GM15510 (cell line): ENCODE data around the gene PQBP1.

Experiments used
- POLR2A ChIP-seq: IDR thresholded peaks from 3 replicates; pipeline ENCODE4 v1.6.1; 2011; ENCODE audit warnings: borderline replicate concordance; ENCODE audit not compliant: insufficient read length; ENCODE audit errors: extremely low read depth

PQBP1 gene

GRCh38 chrX:48902135-48902534 lies 4.4 kb downstream of the PQBP1 start:
- TF ChIP-seq POLR2A = no peak

GRCh38 chrX:48902776-48903175 lies 5.0 kb downstream of the PQBP1 start:
- no peak for TF ChIP-seq POLR2A

GRCh38 chrX:48903290-48903689 lies 5.6 kb downstream of the PQBP1 start:
- TF ChIP-seq POLR2A = no peak

- no peak for TF ChIP-seq POLR2A
Observed at GRCh38 chrX:48904180-48904579, 6.5 kb downstream of the PQBP1 start.

- TF ChIP-seq POLR2A = no peak
Observed at GRCh38 chrX:48904626-48905025, 6.9 kb downstream of the PQBP1 start.

- no peak for TF ChIP-seq POLR2A
Observed at GRCh38 chrX:48905090-48905790, 7.5 kb downstream of the PQBP1 start.

- no peak for TF ChIP-seq POLR2A
Observed at GRCh38 chrX:48908600-48908999, 10.9 kb downstream of the PQBP1 start.

- TF ChIP-seq POLR2A = no peak
Observed at GRCh38 chrX:48909703-48910294, 12.1 kb downstream of the PQBP1 start.

- TF ChIP-seq POLR2A = no peak
Observed at GRCh38 chrX:48910926-48911411, 13.2 kb downstream of the PQBP1 start.

GRCh38 chrX:48911412-48912182 lies 13.9 kb downstream of the PQBP1 start, which contains the start of gene SLC35A2:
SLC35A2 (minus strand) TSS chrX:48911646; CDS start chrX:48911636, 10 bp downstream.
- peak; percentile 72 for TF ChIP-seq POLR2A

- no peak for TF ChIP-seq POLR2A
Observed at GRCh38 chrX:48913605-48914366, 16.1 kb downstream of the PQBP1 start.

GRCh38 chrX:48914593-48915493 lies 17.1 kb downstream of the PQBP1 start:
- TF ChIP-seq POLR2A = peak; percentile 27

- peak; percentile 32 for TF ChIP-seq POLR2A
Observed at GRCh38 chrX:48917139-48918001, 19.6 kb downstream of the PQBP1 start.

GRCh38 chrX:48918301-48918642 lies 20.5 kb downstream of the PQBP1 start:
- no peak for TF ChIP-seq POLR2A
